Lower leg skin (tissue), 4 donors: ENCODE data around the gene POU2AF1. TPM values are rescaled to one million over a fixed set of nuclear protein-coding genes. Genes with fewer than 3 reads are reported as not detected.
A peak's percentile ranks its signal among the peaks of the same experiment; 100 is the strongest.

Experiments used
- DNase-seq, 2 donors: peaks; one replicate each; pipeline ENCODE4 v3.0.0-alpha.2; 2019; ENCODE audit warnings: low spot score in 2 of 2
- H3K4me3 ChIP-seq: fragments of 200-600 bp; sonication (generic); 2 replicates; pipeline ENCODE4 v1.5.1; 2017; ENCODE audit warnings: mild to moderate bottlenecking, low read depth; ENCODE audit not compliant: poor library complexity, severe bottlenecking
- CTCF ChIP-seq, 3 donors: fragments of 450-650 bp; IDR thresholded peaks; one replicate each; pipeline ENCODE4 v1.5.1; 2016; ENCODE audit warnings: antibody characterized with exemption in 3 of 3, mild to moderate bottlenecking in 3 of 3, moderate library complexity in 2 of 3
- POLR2A ChIP-seq, 2 donors: fragments of 450-650 bp; IDR thresholded peaks; one replicate each; pipeline ENCODE4 v1.6.1; 2016 to 2017; ENCODE audit warnings: antibody characterized with exemption in 2 of 2, mild to moderate bottlenecking in 1 of 2, moderate library complexity in 1 of 2
- WGBS, 2 donors: methylation state at CpG; one replicate each; pipeline ENCODE4 v1.1.5; 2018; 5-methylcytosine and 5-hydroxymethylcytosine counted together
- intact Hi-C: fragments of 100-400 bp; cut with DNase I; formaldehyde crosslinking; loops from one replicate; pipeline ENCODE4 v1.15.0; 2023; ENCODE audit warnings: low total_unique reads
- total RNA-seq, 4 donors: library from RNA; depleted of rRNA; stranded (reverse); fragments of >200 nt; gene quantifications; one replicate each; pipeline ENCODE4 v1.1.0, GENCODE V29; 2016

Gene POU2AF1
- total RNA-seq, 4 donors from 2014 or later: 0.13 TPM; not detected in 3

GRCh38 chr11:111334532-111335502 is 44.3 kb downstream of the POU2AF1 start:
- no peak for DNase-seq
- intact Hi-C loops: no loop called here
- TF ChIP-seq POLR2A (IDR thresholded peaks at IDR 0.05) (no peak), CTCF (IDR thresholded peaks at IDR 0.05) (no peak)
- no peak overlapping the region for H3K4me3 ChIP-seq
- 78 to 84% methylated on average over 9 of the region's 9 CpGs for WGBS, 2 donors

- intact Hi-C loops: no loop called here
- DNase-seq: no peak
- no peak overlapping the region for H3K4me3 ChIP-seq
- TF ChIP-seq POLR2A (IDR thresholded peaks at IDR 0.05) (no peak), CTCF (IDR thresholded peaks at IDR 0.05) (no peak)
- 50 to 68% methylated on average over 4 of the region's 4 CpGs for WGBS, 2 donors
Observed at GRCh38 chr11:111331711-111332479, 47.2 kb downstream of the POU2AF1 start.

GRCh38 chr11:111330234-111330893 is 48.7 kb downstream of the POU2AF1 start:
- no peak overlapping the region for H3K4me3 ChIP-seq
- TF ChIP-seq POLR2A (IDR thresholded peaks at IDR 0.05): no peak
- no peak for TF ChIP-seq CTCF (IDR thresholded peaks at IDR 0.05)
- WGBS, 2 donors: 84 to 100% methylated on average over 2 of the region's 2 CpGs
- peak in 1 of 2 donors; percentile 82 for DNase-seq
- intact Hi-C loops: no loop called here

GRCh38 chr11:111329306-111330204 is 49.5 kb downstream of the POU2AF1 start:
- TF ChIP-seq POLR2A (IDR thresholded peaks at IDR 0.05): no peak
- TF ChIP-seq CTCF (IDR thresholded peaks at IDR 0.05): no peak
- peak in 1 of 2 donors; percentile 86 for DNase-seq
- WGBS, 2 donors: 47 to 49% methylated on average over 7 of the region's 7 CpGs
- intact Hi-C loops: no loop called here
- H3K4me3 ChIP-seq: no peak overlapping the region
